HG03558 (cell line): Measurements from ENCODE around the gene CLCN6.

Source experiments
- ATAC-seq: cut with Tn5 transposase; IDR thresholded peaks from one replicate; pipeline ENCODE4 v1.9.1; 2021; ENCODE audit warnings: moderate number of reproducible peaks; ENCODE audit not compliant: unreplicated experiment; ENCODE audit errors: extremely low read depth

Gene CLCN6, protein sequence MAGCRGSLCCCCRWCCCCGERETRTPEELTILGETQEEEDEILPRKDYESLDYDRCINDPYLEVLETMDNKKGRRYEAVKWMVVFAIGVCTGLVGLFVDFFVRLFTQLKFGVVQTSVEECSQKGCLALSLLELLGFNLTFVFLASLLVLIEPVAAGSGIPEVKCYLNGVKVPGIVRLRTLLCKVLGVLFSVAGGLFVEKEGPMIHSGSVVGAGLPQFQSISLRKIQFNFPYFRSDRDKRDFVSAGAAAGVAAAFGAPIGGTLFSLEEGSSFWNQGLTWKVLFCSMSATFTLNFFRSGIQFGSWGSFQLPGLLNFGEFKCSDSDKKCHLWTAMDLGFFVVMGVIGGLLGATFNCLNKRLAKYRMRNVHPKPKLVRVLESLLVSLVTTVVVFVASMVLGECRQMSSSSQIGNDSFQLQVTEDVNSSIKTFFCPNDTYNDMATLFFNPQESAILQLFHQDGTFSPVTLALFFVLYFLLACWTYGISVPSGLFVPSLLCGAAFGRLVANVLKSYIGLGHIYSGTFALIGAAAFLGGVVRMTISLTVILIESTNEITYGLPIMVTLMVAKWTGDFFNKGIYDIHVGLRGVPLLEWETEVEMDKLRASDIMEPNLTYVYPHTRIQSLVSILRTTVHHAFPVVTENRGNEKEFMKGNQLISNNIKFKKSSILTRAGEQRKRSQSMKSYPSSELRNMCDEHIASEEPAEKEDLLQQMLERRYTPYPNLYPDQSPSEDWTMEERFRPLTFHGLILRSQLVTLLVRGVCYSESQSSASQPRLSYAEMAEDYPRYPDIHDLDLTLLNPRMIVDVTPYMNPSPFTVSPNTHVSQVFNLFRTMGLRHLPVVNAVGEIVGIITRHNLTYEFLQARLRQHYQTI

GRCh38 chr1:11805422-11806306 is at the start of gene CLCN6, which contains the start of gene MTHFR:
TSS of gene CLCN6 (plus strand) at chr1:11806191. CDS start at chr1:11806263, 72 bp downstream.
TSS of gene MTHFR (minus strand) at chr1:11805964. CDS start at chr1:11803116, 2,848 bp downstream.
- ATAC-seq: peak; percentile 64

GRCh38 chr1:11757047-11757446 is 48.9 kb upstream of the CLCN6 start:
- no peak for ATAC-seq

DNA sequence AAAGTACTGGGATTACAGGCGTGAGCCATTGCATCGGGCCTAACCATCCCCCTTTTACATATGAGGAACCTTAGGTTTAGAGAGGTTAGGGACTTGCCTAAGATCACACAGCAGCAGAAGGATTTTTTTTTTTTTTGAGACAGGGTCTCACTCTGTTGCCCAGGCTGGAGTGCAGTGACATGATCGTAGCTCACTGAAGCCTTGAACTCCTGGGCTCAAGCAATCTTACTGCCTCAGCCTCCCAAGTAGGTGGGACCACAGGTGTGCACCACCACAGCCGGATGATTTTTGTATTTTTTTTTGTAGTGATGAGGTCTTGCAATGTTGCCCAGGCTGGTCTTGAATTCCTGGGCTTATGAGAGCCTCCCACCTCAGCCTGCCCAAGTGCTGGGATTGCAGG is 46.2 kb upstream of the CLCN6 start:
- no peak for ATAC-seq

DNA sequence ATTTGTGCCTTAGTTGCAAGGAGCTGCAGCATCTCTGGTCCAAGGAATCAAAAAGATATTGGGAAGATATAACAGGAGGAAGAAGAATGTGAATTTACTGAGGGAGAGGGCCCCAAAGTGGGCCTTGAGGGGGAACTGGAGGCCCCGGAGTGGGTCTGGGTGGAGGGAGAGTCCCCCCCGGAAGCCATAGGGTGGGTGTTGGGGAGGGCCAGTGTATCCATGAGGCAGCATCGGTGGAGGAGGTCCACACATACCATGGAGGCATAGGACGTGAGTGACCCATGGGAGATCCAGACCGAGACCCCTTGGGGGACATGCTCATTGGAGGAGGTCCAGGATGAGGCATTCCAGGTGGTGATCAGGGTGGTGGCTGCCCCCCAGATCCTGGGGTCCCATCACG is 44.7 kb upstream of the CLCN6 start:
- no peak for ATAC-seq

- ATAC-seq: no peak
These were observed 44.0 kb upstream of the CLCN6 start, which contains the start of gene C1orf167 for GRCh38 chr1:11761988-11762406. TSS of gene C1orf167 (plus strand) at chr1:11762193. CDS start at chr1:11764401, 2,208 bp downstream.

DNA sequence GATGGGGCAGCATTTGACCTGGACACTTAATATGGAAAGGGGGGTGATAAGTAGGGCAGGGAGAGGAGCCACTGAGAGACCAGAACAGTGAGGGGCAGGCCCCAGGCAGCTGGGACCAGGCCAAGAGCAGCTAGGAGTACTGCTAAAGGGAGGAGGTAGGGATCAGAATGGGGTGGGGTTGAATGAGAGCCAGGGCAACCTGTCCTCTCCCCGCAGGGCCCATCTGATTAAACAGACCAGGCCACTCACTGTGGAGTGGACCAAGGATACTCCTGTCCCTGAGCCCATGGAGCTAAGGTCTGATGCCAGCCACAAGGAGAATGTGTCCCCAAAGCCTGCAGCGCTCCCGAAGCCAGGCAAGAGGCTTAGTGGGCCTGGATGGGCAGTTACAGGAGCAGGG is 41.9 kb upstream of the CLCN6 start:
- no peak for ATAC-seq

GRCh38 chr1:11764519-11764918 is 41.5 kb upstream of the CLCN6 start:
- no peak for ATAC-seq

DNA sequence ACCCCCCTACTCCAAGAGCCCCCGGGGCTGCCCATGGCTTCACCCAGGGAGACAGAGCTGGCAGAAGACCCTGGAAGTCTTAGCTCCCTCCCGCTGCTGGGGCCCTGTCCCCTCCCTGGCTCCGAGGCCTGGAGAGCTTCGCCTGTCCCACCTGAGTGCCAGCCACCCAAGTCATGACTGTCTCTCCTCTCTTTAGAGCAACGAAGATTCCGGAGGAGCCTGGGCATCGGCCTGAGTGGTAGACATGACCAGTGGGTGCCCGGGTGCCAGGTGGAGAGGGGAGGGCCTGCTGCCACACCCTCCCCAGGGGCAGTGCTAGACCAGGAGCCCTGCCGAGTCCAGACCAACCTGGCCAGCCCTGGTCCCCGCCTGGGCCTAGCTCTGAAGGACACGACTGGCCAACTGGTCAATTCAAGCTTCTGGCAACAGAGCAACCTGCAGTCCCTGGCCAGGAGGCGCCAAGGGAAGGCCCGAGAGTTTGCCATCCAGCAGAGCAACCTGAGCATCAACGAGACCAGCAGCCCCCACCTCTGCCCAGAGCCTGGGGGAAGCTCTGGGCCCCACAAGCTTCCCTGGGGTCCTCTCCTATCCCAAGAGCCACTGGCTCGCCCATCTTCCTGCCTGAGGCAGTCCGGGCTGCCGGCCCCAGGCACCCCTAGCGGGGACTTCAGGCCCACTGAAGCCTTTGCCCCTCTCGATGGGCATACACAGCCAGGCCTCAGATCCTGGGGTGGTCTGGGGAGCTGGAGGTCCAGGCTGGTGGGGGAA is 40.1 kb upstream of the CLCN6 start:
- no peak for ATAC-seq

DNA sequence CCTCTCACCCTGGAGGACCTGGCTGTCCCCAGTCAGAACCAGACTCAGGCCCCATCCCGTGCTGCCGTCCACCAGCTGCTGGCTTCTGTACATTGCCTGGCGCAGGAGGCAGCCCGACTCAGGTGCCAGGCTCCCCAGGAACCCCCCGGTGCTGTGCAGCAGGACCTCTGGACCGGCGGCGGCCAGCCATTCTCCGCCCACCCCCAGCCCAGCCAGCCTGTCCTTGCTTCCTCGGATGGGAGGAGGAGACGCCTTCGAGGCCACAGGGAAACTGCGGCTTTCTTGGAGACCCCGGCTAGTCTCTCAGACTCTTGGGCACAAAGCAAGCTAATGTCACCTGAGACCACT is 39.6 kb upstream of the CLCN6 start:
- ATAC-seq: no peak

GRCh38 chr1:11767922-11768704 is 37.9 kb upstream of the CLCN6 start:
- ATAC-seq: no peak

DNA sequence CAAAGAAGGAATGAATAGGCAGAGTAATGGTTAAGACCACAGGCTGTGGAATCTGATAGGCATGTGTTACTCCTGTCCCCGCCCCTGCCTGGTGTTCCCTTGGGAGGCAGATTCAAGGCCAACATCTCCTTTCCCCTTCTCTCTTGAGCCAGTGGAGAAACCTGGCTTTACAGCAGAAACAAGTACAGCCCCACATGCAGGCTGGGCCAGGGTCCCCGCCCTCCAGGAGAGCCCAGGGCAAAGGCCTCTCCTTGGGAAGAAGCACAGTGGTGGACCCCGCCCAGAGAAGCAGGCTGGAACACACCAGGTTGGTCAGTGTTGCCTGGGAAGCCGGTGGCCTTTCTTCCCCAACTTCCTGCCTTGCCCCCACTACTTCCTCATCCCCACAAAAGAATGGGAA is 37.2 kb upstream of the CLCN6 start:
- ATAC-seq: no peak

DNA sequence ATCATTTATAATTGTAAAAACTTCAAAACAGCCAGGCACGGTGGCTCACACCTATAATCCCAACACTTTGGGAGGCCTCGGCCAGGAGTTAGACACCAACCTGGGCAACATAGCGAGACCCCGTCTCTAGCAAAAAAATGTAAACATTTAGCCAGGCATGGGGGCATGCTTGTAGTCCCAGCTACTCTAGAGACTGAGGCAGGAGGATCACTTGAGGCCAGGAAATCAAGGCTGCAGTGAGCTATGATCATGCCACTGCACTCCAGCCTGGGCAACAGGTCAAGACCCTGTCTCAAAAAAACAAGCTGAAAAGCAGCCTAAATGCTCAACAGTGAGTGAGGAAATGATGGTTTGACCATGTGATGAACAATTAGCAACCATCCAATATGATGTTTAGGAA is 36.7 kb upstream of the CLCN6 start:
- no peak for ATAC-seq

GRCh38 chr1:11770011-11770410 is 36.0 kb upstream of the CLCN6 start:
- no peak for ATAC-seq

DNA sequence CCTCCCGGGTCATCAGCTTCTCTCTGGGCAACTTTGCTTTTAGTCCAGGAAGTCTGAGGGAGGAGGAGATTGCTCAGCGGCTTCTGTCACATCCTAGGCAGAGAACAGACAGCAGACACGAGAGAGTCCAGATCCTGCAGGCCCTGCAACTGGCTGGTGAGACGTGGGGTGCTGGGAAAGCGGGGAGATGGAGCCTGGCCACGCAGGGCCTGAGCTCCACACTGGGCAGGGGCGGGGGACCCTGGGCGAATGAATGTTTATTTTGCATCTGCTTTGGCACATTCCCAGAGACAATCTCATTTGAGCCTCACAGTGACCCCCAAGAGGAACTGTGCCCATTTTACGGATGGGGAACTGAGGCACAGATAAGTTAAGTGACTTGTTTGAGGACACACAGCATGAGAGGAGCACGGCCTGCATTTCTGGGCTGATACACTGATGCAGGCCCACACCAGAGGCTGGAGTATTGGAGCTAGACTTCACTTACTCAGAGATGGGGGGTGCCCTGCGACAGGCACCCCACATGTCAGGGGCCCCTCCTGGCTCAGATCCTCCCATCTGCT is 34.4 kb upstream of the CLCN6 start:
- no peak for ATAC-seq

- no peak for ATAC-seq
These were observed 33.5 kb upstream of the CLCN6 start for GRCh38 chr1:11772458-11772857.

GRCh38 chr1:11774753-11775152 is 31.2 kb upstream of the CLCN6 start:
- ATAC-seq: no peak

DNA sequence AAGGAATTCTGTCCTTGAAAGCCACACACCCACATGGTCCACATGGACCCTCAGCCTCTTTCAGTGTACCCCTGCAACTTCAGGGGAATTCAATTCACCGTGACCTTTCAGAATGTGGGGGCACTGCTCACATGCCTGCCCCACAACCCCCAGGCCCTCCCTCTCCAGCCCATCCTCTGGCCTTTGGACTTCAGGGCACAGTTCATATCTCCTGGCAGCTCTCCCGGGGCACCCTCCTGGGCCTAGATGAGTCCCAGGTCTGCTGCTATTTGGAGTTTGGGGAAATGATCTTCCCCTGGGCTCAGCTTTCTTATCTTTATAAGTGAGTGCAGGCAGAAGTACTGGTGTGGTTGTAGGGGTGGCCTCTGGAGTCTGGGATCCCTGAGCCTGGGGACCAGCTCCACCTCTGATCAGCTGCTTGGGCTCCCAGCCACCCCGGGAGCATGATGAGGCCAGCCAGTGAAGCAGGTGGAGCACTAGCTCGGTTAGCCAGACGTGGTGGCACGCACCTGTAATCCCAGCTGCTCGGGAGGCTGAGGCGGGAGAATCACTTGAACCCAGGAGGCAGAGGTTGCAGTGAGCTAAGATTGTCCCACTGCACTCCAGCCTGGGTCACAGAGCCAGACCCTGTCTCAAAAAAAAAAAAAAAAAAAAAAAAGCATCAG is 28.2 kb upstream of the CLCN6 start:
- ATAC-seq: no peak

- ATAC-seq: no peak
These were observed 27.7 kb upstream of the CLCN6 start for GRCh38 chr1:11778336-11778735.
